ENCODE measurements around the gene KIAA1217. TPM values are rescaled to one million over a fixed set of nuclear protein-coding genes. Genes with fewer than 3 reads are reported as not detected.
A peak's percentile ranks its signal among the peaks of the same experiment; 100 is the strongest.

Gene KIAA1217
- total RNA-seq, 6 experiments from 2014 or later, result 10.4 to 25.5 (median 14.9) TPM

- WGBS (ENCODE audit: insufficient coverage, low coverage, low lambda C conversion rate, missing lambda C conversion rate), result 51% methylated on average over 5 of the region's 7 CpGs
- intact Hi-C loops (cut with DNase I), result no loop called here
- Histone ChIP-seq H3K4me1 (no peaks in the 10 kb centered on the region), H3K4me3 (no peak overlapping the region), H3K27ac (no peak overlapping the region), H3K9me3 (no peaks in the 10 kb centered on the region), H3K27me3 (no peaks in the 10 kb centered on the region), H3K36me3 (no peaks in the 10 kb centered on the region)
- ATAC-seq (no peak), DNase-seq (no peak)
- TF ChIP-seq CTCF (IDR thresholded peaks at IDR 0.05) (no peak), POLR2A (IDR thresholded peaks at IDR 0.05) (no peak)
Observed at GRCh38 chr10:24235471-24235870, 26.5 kb downstream of the KIAA1217 start.

GRCh38 chr10:24237801-24238395 is 29.0 kb downstream of the KIAA1217 start:
- TF ChIP-seq POLR2A (IDR thresholded peaks at IDR 0.05), result no peak
- TF ChIP-seq CTCF (IDR thresholded peaks at IDR 0.05), result no peak
- no peaks in the 10 kb centered on the region for H3K27me3 ChIP-seq
- H3K36me3 ChIP-seq, result no peaks in the 10 kb centered on the region
- 14% methylated on average over 9 of the region's 9 CpGs for WGBS (ENCODE audit: insufficient coverage, low coverage, low lambda C conversion rate, missing lambda C conversion rate)
- ATAC-seq (peak in 2 of 4 donors; percentile 22 to 42), DNase-seq (no peak)
- intact Hi-C loops (cut with DNase I), result no loop called here
- H3K4me1 ChIP-seq, result no peaks in the 10 kb centered on the region
- no peaks in the 10 kb centered on the region for H3K9me3 ChIP-seq
- H3K27ac ChIP-seq, result no peak overlapping the region
- no peak overlapping the region for H3K4me3 ChIP-seq

GRCh38 chr10:24238519-24239247 is 29.7 kb downstream of the KIAA1217 start:
- WGBS (ENCODE audit: insufficient coverage, low coverage, low lambda C conversion rate, missing lambda C conversion rate), result 31% methylated on average over 13 of the region's 13 CpGs
- Histone ChIP-seq H3K9me3 (no peaks in the 10 kb centered on the region), H3K4me3 (no peak overlapping the region)

GRCh38 chr10:24239289-24240040 is 30.5 kb downstream of the KIAA1217 start:
- Histone ChIP-seq H3K4me3 (no peak overlapping the region), H3K4me1 (no peaks in the 10 kb centered on the region), H3K36me3 (no peaks in the 10 kb centered on the region), H3K9me3 (no peaks in the 10 kb centered on the region), H3K27ac (no peak overlapping the region), H3K27me3 (no peaks in the 10 kb centered on the region)
- DNase-seq (no peak), ATAC-seq (peak in 2 of 4 donors; percentile 49 to 56)
- 27% methylated on average over 10 of the region's 10 CpGs for WGBS (ENCODE audit: insufficient coverage, low coverage, low lambda C conversion rate, missing lambda C conversion rate)
- intact Hi-C loops (cut with DNase I), result no loop called here
- TF ChIP-seq POLR2A (IDR thresholded peaks at IDR 0.05) (no peak), CTCF (IDR thresholded peaks at IDR 0.05) (no peak)

More at GRCh38 chr10:24238519-24239247, 29.7 kb downstream of the KIAA1217 start:
- ATAC-seq, result no peak
- Histone ChIP-seq H3K4me1 (no peaks in the 10 kb centered on the region), H3K36me3 (no peaks in the 10 kb centered on the region), H3K27ac (no peak overlapping the region), H3K27me3 (no peaks in the 10 kb centered on the region)
- no peak for DNase-seq
- intact Hi-C loops (cut with DNase I), result no loop called here
- TF ChIP-seq CTCF (IDR thresholded peaks at IDR 0.05) (no peak), POLR2A (IDR thresholded peaks at IDR 0.05) (no peak)
